ENCODE data around the gene MCRS1. TPM values are rescaled to one million over a fixed set of nuclear protein-coding genes. Genes with fewer than 3 reads are reported as not detected.

Gene MCRS1
- total RNA-seq, 2 experiments from 2014 or later: 65.4 to 75.6 TPM

DNA sequence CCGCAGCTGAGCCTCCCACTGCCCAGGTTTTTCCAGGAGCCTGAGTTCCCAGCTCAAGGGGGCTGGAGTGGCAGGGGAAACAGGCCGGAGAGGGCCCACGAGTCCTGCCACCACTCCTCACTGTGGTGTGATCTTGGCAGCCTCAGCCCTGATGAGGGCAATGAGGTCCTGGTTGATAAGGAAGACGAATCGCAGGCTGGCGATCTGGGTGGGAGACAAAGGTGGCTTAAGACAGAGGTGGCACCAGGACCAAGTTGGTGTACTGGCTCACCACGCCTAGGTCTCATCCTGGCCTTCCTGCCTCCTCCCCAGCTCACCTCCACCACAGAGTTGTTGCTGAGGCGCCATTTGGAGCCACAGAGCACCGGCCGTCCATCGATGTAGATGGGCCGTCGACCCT is 9.4 kb downstream of the MCRS1 start:
- BruUV-seq (replicated peaks): TSS peak; percentile 61
- intact Hi-C loops (cut with micrococcal nuclease; ENCODE audit: unreplicated experiment): no loop called here
- H3K4me3 ChIP-seq (ENCODE audit: low read depth, low read length, poor library complexity, severe bottlenecking): no peak overlapping the region
- no peaks in the 10 kb centered on the region for H4K20me1 ChIP-seq (ENCODE audit: insufficient read depth, low read length)
- TF ChIP-seq, protein P1, sequence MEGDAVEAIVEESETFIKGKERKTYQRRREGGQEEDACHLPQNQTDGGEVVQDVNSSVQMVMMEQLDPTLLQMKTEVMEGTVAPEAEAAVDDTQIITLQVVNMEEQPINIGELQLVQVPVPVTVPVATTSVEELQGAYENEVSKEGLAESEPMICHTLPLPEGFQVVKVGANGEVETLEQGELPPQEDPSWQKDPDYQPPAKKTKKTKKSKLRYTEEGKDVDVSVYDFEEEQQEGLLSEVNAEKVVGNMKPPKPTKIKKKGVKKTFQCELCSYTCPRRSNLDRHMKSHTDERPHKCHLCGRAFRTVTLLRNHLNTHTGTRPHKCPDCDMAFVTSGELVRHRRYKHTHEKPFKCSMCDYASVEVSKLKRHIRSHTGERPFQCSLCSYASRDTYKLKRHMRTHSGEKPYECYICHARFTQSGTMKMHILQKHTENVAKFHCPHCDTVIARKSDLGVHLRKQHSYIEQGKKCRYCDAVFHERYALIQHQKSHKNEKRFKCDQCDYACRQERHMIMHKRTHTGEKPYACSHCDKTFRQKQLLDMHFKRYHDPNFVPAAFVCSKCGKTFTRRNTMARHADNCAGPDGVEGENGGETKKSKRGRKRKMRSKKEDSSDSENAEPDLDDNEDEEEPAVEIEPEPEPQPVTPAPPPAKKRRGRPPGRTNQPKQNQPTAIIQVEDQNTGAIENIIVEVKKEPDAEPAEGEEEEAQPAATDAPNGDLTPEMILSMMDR (conservative IDR thresholded peaks at IDR 0.05; ENCODE audit: low read length): no peak
- no peak for TF ChIP-seq EZH2phosphoT487 (IDR thresholded peaks at IDR 0.05; ENCODE audit: borderline replicate concordance, low read depth, low read length)
- POLR2A ChIA-PET: no interaction called here
- H3K4me2 ChIP-seq (ENCODE audit: low read length): no peak overlapping the region
- CTCF ChIA-PET (ENCODE audit: unreplicated experiment): no interaction called here
- H2AFZ ChIP-seq (ENCODE audit: low read length): no peak overlapping the region
- no peaks in the 10 kb centered on the region for H3K9me3 ChIP-seq (ENCODE audit: low read length)
- no peaks in the 10 kb centered on the region for H3K9me2 ChIP-seq (ENCODE audit: insufficient read depth, low read length)
- H3K36me3 ChIP-seq (ENCODE audit: insufficient read depth, low read length): peaks cover 69% of the 10 kb centered on the region
- no peak overlapping the region for H3K27ac ChIP-seq (ENCODE audit: low read depth, low read length, poor library complexity, severe bottlenecking)
- DNase-seq (ENCODE audit: low spot score): no peak
- H3K4me1 ChIP-seq (ENCODE audit: insufficient read depth, low read length, poor library complexity, severe bottlenecking): peaks cover 3% of the 10 kb centered on the region
- no peaks in the 10 kb centered on the region for H3K79me2 ChIP-seq (ENCODE audit: insufficient read depth, low read depth, low read length)

DNA sequence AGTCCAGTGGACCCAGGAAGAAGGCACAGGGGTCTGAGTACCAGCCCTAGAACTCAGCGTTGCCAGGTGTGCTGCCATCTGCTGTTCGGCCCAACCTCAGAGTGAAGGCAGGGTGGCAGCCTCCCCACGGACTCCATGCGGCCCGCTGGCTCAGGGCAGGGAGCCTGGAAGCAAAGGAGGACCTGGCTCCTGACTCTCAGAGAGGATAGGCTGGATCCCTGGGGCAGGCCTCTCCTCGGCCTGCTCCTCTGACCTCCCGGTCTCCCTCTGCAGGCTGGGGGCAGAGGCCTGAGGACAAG is 10.1 kb downstream of the MCRS1 start:
- DNase-seq (ENCODE audit: low spot score): no peak
- H3K9me3 ChIP-seq (ENCODE audit: low read length): no peaks in the 10 kb centered on the region
- ChIA-PET CTCF (ENCODE audit: unreplicated experiment) (no interaction called here), POLR2A (no interaction called here)
- no peak overlapping the region for H3K4me2 ChIP-seq (ENCODE audit: low read length)
- no TSS peak for BruUV-seq (replicated peaks)
- peaks cover 8% of the 10 kb centered on the region for H3K4me1 ChIP-seq (ENCODE audit: insufficient read depth, low read length, poor library complexity, severe bottlenecking)
- H3K79me2 ChIP-seq (ENCODE audit: insufficient read depth, low read depth, low read length): no peaks in the 10 kb centered on the region
- no peak overlapping the region for H3K27ac ChIP-seq (ENCODE audit: low read depth, low read length, poor library complexity, severe bottlenecking)
- intact Hi-C loops (cut with micrococcal nuclease; ENCODE audit: unreplicated experiment): no loop called here
- TF ChIP-seq EZH2phosphoT487 (IDR thresholded peaks at IDR 0.05; ENCODE audit: borderline replicate concordance, low read depth, low read length): no peak
- TF ChIP-seq, protein P1 (conservative IDR thresholded peaks at IDR 0.05; ENCODE audit: low read length): peak; percentile 53
- H4K20me1 ChIP-seq (ENCODE audit: insufficient read depth, low read length): no peaks in the 10 kb centered on the region
- peaks cover 63% of the 10 kb centered on the region for H3K36me3 ChIP-seq (ENCODE audit: insufficient read depth, low read length)
- H2AFZ ChIP-seq (ENCODE audit: low read length): no peak overlapping the region
- H3K4me3 ChIP-seq (ENCODE audit: low read depth, low read length, poor library complexity, severe bottlenecking): no peak overlapping the region
- no peaks in the 10 kb centered on the region for H3K9me2 ChIP-seq (ENCODE audit: insufficient read depth, low read length)

DNA sequence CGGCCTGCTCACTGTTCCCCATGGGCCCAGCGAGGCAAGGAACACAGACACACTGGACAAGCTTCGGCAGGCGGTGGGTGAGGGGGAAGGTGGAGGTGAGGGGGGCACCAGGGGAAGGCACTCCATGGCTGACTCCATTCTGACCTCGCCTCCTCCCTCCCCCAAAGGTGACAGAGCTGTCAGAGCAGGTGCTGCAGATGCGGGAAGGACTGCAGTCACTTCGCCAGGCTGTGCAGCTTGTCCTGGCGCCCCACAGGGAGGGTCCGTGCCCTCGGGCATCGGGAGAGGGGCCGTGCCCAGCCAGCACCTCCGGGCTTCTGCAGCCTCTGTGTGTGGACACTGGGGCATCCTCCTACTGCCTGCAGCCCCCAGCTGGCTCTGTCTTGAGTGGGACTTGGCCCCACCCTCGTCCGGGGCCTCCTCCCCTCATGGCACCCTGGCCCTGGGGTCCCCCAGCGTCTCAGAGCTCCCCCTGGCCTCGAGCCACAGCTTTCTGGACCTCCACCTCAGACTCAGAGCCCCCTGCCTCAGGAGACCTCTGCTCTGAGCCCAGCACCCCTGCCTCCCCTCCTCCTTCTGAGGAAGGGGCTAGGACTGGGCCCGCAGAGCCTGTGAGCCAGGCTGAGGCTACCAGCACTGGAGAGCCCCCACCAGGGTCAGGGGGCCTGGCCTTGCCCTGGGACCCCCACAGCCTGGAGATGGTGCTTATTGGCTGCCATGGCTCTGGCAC is 10.6 kb downstream of the MCRS1 start:
- POLR2A ChIA-PET: no interaction called here
- Histone ChIP-seq H4K20me1 (ENCODE audit: insufficient read depth, low read length) (no peaks in the 10 kb centered on the region), H3K27ac (ENCODE audit: low read depth, low read length, poor library complexity, severe bottlenecking) (no peak overlapping the region), H3K4me2 (ENCODE audit: low read length) (no peak overlapping the region), H3K79me2 (ENCODE audit: insufficient read depth, low read depth, low read length) (no peaks in the 10 kb centered on the region), H3K9me2 (ENCODE audit: insufficient read depth, low read length) (no peaks in the 10 kb centered on the region), H3K36me3 (ENCODE audit: insufficient read depth, low read length) (peaks cover 58% of the 10 kb centered on the region), H2AFZ (ENCODE audit: low read length) (no peak overlapping the region), H3K9me3 (ENCODE audit: low read length) (no peaks in the 10 kb centered on the region), H3K4me3 (ENCODE audit: low read depth, low read length, poor library complexity, severe bottlenecking) (no peak overlapping the region), H3K4me1 (ENCODE audit: insufficient read depth, low read length, poor library complexity, severe bottlenecking) (peaks cover 13% of the 10 kb centered on the region)
- no peak for DNase-seq (ENCODE audit: low spot score)
- no peak for TF ChIP-seq EZH2phosphoT487 (IDR thresholded peaks at IDR 0.05; ENCODE audit: borderline replicate concordance, low read depth, low read length)
- TF ChIP-seq, protein P1 (conservative IDR thresholded peaks at IDR 0.05; ENCODE audit: low read length): no peak
- CTCF ChIA-PET (ENCODE audit: unreplicated experiment): no interaction called here
- intact Hi-C loops (cut with micrococcal nuclease; ENCODE audit: unreplicated experiment): no loop called here
- no TSS peak for BruUV-seq (replicated peaks)

All from OCI-LY7 (cell line).